Hepatocyte (in vitro differentiated cells): ENCODE data around the gene ADGB. TPM values are rescaled to one million over a fixed set of nuclear protein-coding genes. Genes with fewer than 3 reads are reported as not detected.
A peak's percentile ranks its signal among the peaks of the same experiment; 100 is the strongest.

Experiments used
- DNase-seq: peaks from one replicate; pipeline ENCODE4 v3.0.0-alpha.2; 2016; ENCODE audit warnings: low spot score
- H2AFZ ChIP-seq: fragments of 200-600 bp; sonication (generic); 2 replicates; pipeline ENCODE4 v1.6.0; 2016; ENCODE audit warnings: antibody characterized with exemption, mild to moderate bottlenecking
- H3K27ac ChIP-seq: fragments of 200-600 bp; sonication (generic); 2 replicates; pipeline ENCODE4 v1.5.1; 2016; ENCODE audit warnings: mild to moderate bottlenecking
- H3K27me3 ChIP-seq: fragments of 200-600 bp; sonication (generic); 2 replicates; pipeline ENCODE4 v1.6.1; 2016
- H3K36me3 ChIP-seq: fragments of 200-600 bp; sonication (generic); replicated peaks from 2 replicates; pipeline ENCODE4 v1.5.1; 2016; ENCODE audit warnings: low read depth; ENCODE audit not compliant: insufficient read depth
- H3K4me1 ChIP-seq: fragments of 200-600 bp; sonication (generic); 2 replicates; pipeline ENCODE4 v1.5.1; 2016; ENCODE audit warnings: mild to moderate bottlenecking, moderate library complexity; ENCODE audit not compliant: insufficient read depth
- H3K4me2 ChIP-seq: fragments of 200-600 bp; sonication (generic); 2 replicates; pipeline ENCODE4 v1.6.0; 2016
- H3K4me3 ChIP-seq: fragments of 200-600 bp; sonication (generic); 2 replicates; pipeline ENCODE4 v1.5.1; 2016; ENCODE audit warnings: mild to moderate bottlenecking
- H3K79me2 ChIP-seq: fragments of 200-600 bp; sonication (generic); 2 replicates; pipeline ENCODE4 v1.6.0; 2017; ENCODE audit warnings: mild to moderate bottlenecking
- H3K9me2 ChIP-seq: fragments of 200-600 bp; sonication (generic); replicated peaks from 2 replicates; pipeline ENCODE4 v1.6.0; 2017; ENCODE audit warnings: mild to moderate bottlenecking; ENCODE audit not compliant: insufficient read depth
- H3K9me3 ChIP-seq: fragments of 200-600 bp; sonication (generic); 2 replicates; pipeline ENCODE4 v1.5.1; 2016; ENCODE audit warnings: low read depth, mild to moderate bottlenecking
- H4K20me1 ChIP-seq: fragments of 200-600 bp; sonication (generic); 2 replicates; pipeline ENCODE4 v1.6.0; 2016; ENCODE audit warnings: mild to moderate bottlenecking; ENCODE audit not compliant: insufficient read depth, poor library complexity, severe bottlenecking
- CTCF ChIP-seq: fragments of 200-600 bp; sonication (generic); IDR thresholded peaks from 2 replicates; pipeline ENCODE4 v1.5.1; 2016; ENCODE audit warnings: antibody characterized with exemption, mild to moderate bottlenecking; ENCODE audit not compliant: poor library complexity
- EZH2 ChIP-seq: fragments of 200-600 bp; sonication (generic); IDR thresholded peaks from 2 replicates; pipeline ENCODE4 v1.6.1; 2016; ENCODE audit warnings: antibody characterized with exemption, mild to moderate bottlenecking, borderline replicate concordance
- EZH2phosphoT487 ChIP-seq: fragments of 200-600 bp; sonication (generic); IDR thresholded peaks from one replicate; pipeline ENCODE4 v1.6.1; 2018; ENCODE audit warnings: antibody characterized with exemption, mild to moderate bottlenecking, low read depth, moderate library complexity; ENCODE audit not compliant: unreplicated experiment, severe bottlenecking
- WGBS: methylation state at CpG from one replicate; pipeline ENCODE4 v1.1.6; 2016; ENCODE audit warnings: low lambda C conversion rate; ENCODE audit errors: missing lambda C conversion rate; 5-methylcytosine and 5-hydroxymethylcytosine counted together
- polyA plus RNA-seq: library from polyadenylated mRNA; unstranded; fragments of >200 nt; fragmentation: Nextera tagmentation; extraction: Ambion mirVana; gene quantifications from 2 replicates; pipeline ENCODE4 v1.2.1, GENCODE V29; 2016
- total RNA-seq: library from RNA; depleted of rRNA; stranded (reverse); fragments of >200 nt; gene quantifications from 2 replicates; pipeline ENCODE4 v1.2.3, GENCODE V29; 2014

Gene ADGB
- total and polyA plus RNA-seq, 2 experiments from 2014 or later: 0.33 TPM; not detected in 1

DNA sequence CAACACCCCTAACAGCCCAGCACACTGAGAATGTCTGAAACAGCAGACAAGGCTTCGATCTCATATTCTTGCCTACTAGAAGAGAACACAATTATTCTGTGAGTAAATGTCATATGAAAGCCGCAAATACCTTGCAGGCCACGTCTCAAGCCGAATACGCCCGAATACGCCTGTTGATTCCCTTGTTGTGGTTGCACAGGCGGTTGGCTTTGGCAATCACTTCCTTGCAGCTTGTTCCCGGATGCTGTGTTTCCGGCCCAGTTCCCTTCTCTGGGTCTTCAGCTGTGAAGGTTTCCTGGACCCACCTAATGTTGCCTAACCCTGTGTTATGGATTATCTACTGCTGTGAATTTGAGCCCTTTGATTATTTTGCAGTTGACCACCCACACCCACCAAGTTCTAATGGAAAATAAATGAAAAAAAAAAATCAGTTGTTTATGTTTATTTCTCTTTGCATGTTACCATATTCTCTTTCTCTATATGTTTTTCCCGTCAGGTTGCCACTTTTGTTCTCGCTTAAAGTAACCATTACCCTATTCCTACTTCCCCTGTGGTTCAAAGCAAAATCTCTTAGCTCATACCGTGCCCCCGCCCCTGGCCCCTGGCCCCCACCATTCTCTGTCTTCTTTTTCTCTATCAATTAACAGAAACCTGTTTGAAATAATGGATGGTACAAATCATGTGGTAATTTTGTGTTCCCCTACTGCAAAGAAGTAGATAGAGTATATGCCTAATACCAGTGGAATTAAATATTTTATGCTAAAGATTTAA is 172.4 kb downstream of the ADGB start:
- H3K27ac ChIP-seq: no peak overlapping the region
- H4K20me1 ChIP-seq: no peaks in the 10 kb centered on the region
- H3K9me2 ChIP-seq: no peaks in the 10 kb centered on the region
- no peaks in the 10 kb centered on the region for H3K27me3 ChIP-seq
- H3K4me2 ChIP-seq: no peak overlapping the region
- no peaks in the 10 kb centered on the region for H3K4me1 ChIP-seq
- no peak overlapping the region for H2AFZ ChIP-seq
- H3K79me2 ChIP-seq: no peaks in the 10 kb centered on the region
- no peak for DNase-seq
- H3K36me3 ChIP-seq: no peaks in the 10 kb centered on the region
- no peaks in the 10 kb centered on the region for H3K9me3 ChIP-seq
- no peak overlapping the region for H3K4me3 ChIP-seq
- 91% methylated on average over 14 of the region's 14 CpGs for WGBS
- TF ChIP-seq CTCF (no peak), EZH2phosphoT487 (no peak), EZH2 (no peak)

DNA sequence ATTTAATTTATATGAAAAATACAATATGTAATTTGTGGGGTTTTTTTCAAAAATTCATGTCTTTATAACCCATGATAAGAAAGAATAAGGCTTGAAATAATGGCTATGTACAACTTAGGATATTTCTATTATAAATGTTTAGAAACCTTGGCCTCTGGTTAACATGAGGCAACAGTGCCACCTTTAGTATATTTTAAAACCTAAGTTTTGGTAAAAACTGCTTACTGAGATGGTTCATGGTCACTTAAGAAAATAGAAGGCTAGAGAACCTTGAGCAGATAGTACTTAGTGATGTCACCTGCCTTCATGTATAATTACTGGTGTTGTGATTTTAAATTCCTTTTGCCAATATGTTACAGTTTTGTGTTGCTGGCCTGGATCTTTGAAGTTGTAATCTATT is 176.4 kb downstream of the ADGB start:
- H3K36me3 ChIP-seq: no peaks in the 10 kb centered on the region
- no peaks in the 10 kb centered on the region for H3K9me3 ChIP-seq
- H3K79me2 ChIP-seq: no peaks in the 10 kb centered on the region
- H4K20me1 ChIP-seq: no peaks in the 10 kb centered on the region
- no peak overlapping the region for H3K27ac ChIP-seq
- no peak overlapping the region for H3K4me3 ChIP-seq
- H2AFZ ChIP-seq: no peak overlapping the region
- no peaks in the 10 kb centered on the region for H3K27me3 ChIP-seq
- no peaks in the 10 kb centered on the region for H3K4me1 ChIP-seq
- H3K4me2 ChIP-seq: no peak overlapping the region
- TF ChIP-seq EZH2phosphoT487 (no peak), CTCF (peak; percentile 15), EZH2 (no peak)
- H3K9me2 ChIP-seq: no peaks in the 10 kb centered on the region
- no peak for DNase-seq

GRCh38 chr6:146781836-146782235 is 183.1 kb downstream of the ADGB start:
- Histone ChIP-seq H3K27me3 (no peaks in the 10 kb centered on the region), H3K36me3 (no peaks in the 10 kb centered on the region), H2AFZ (no peak overlapping the region), H4K20me1 (no peaks in the 10 kb centered on the region), H3K27ac (no peak overlapping the region), H3K79me2 (no peaks in the 10 kb centered on the region), H3K4me1 (no peaks in the 10 kb centered on the region), H3K4me3 (no peak overlapping the region), H3K9me3 (no peaks in the 10 kb centered on the region), H3K9me2 (no peaks in the 10 kb centered on the region), H3K4me2 (no peak overlapping the region)
- no peak for TF ChIP-seq EZH2
- TF ChIP-seq EZH2phosphoT487: no peak
- no peak for TF ChIP-seq CTCF
- WGBS: 90% methylated on average over 3 of the region's 3 CpGs
- DNase-seq: no peak
